SKM-1 treated with dmso at 0.1 percent for 144 hours (cell line): ENCODE data around the gene EIF3L.

Source experiments
- DNase-seq: peaks from one replicate; lab custom pipeline; 2025; ENCODE audit not compliant: unreplicated experiment; lab: John Stamatoyannopoulos, UW

The EIF3L gene

GRCh38 chr22:37816543-37817180 is 32.6 kb upstream of the EIF3L start:
- DNase-seq: no peak

GRCh38 chr22:37817705-37818408 is 31.4 kb upstream of the EIF3L start:
- peak; percentile 73 for DNase-seq

- DNase-seq: no peak
These were observed 30.7 kb upstream of the EIF3L start for GRCh38 chr22:37818409-37819104.

GRCh38 chr22:37819105-37819433 is 30.1 kb upstream of the EIF3L start:
- no peak for DNase-seq

GRCh38 chr22:37820350-37820749 is 28.9 kb upstream of the EIF3L start:
- no peak for DNase-seq

- no peak for DNase-seq
These were observed 27.0 kb upstream of the EIF3L start for GRCh38 chr22:37822079-37822833.

GRCh38 chr22:37823134-37823985 is 25.9 kb upstream of the EIF3L start, which contains the start of gene GALR3:
Gene GALR3 (plus strand): TSS chr22:37823382. CDS start chr22:37823407, 25 bp downstream.
- DNase-seq: no peak

- DNase-seq: no peak
These were observed 24.3 kb upstream of the EIF3L start for GRCh38 chr22:37824674-37825641.

- DNase-seq: no peak
These were observed 22.2 kb upstream of the EIF3L start for GRCh38 chr22:37827056-37827455.

GRCh38 chr22:37830093-37830842 is 19.0 kb upstream of the EIF3L start:
- DNase-seq: no peak

GRCh38 chr22:37831472-37831871 is 17.7 kb upstream of the EIF3L start:
- DNase-seq: no peak

- no peak for DNase-seq
These were observed 17.0 kb upstream of the EIF3L start for GRCh38 chr22:37832022-37832857.

GRCh38 chr22:37842015-37842793 is 7.0 kb upstream of the EIF3L start:
- no peak for DNase-seq

GRCh38 chr22:37843741-37844089 is 5.5 kb upstream of the EIF3L start:
- DNase-seq: no peak

GRCh38 chr22:37844904-37845329 is 4.3 kb upstream of the EIF3L start:
- no peak for DNase-seq

- no peak for DNase-seq
These were observed 2.8 kb upstream of the EIF3L start for GRCh38 chr22:37846433-37846832.

GRCh38 chr22:37848587-37849088 is 581 bp upstream of the EIF3L start:
- no peak for DNase-seq
